ENCODE results near the gene TNFAIP8L3.

Gene TNFAIP8L3

DNA sequence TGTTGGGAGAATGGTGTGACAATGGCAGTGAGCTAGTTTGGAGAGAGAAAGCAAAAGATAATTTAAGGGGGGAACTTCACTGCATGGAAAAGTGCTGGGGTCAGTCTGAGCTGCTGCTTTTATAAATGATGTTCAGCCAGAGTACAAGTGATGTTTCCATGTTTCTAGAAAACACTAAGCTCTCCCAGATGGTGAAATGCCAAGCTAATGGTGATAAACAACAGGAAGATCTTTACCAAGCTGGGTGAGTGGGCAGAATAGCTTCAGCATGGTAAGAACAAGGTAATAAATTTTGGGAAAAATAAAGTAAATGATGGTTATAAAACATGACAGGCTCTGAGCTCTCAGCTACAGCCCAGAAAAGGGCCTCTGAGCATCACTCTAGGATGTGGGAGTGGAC lies 29.4 kb downstream of the TNFAIP8L3 start:
- H3K36me3 ChIP-seq (ENCODE audit: insufficient read depth, low read length): no peaks in the 10 kb centered on the region
- no peaks in the 10 kb centered on the region for H3K27me3 ChIP-seq (ENCODE audit: insufficient read depth, low read length, poor library complexity, severe bottlenecking)
- H3F3A ChIP-seq (ENCODE audit: low read depth): no peaks in the 10 kb centered on the region
- H4K20me1 ChIP-seq (ENCODE audit: insufficient read depth, low read length, poor library complexity, severe bottlenecking): no peaks in the 10 kb centered on the region
- no peaks in the 10 kb centered on the region for H3K4me1 ChIP-seq (ENCODE audit: insufficient read depth, low read length, poor library complexity, severe bottlenecking)
- H3K4me3 ChIP-seq (ENCODE audit: low read length, poor library complexity, severe bottlenecking): no peak overlapping the region
- H3K9me3 ChIP-seq (ENCODE audit: insufficient read depth, low read depth, low read length): no peaks in the 10 kb centered on the region
- H3K9me2 ChIP-seq (replicated peaks; ENCODE audit: low read depth, low read length): no peaks in the 10 kb centered on the region
- no peak overlapping the region for H2AFZ ChIP-seq (ENCODE audit: low read length)
- no peak overlapping the region for H3K9ac ChIP-seq (ENCODE audit: low read depth, low read length, poor library complexity, severe bottlenecking)
- H3K4me2 ChIP-seq (ENCODE audit: low read depth, low read length, poor library complexity, severe bottlenecking): no peak overlapping the region
- no peaks in the 10 kb centered on the region for H3K79me2 ChIP-seq (ENCODE audit: insufficient read depth, low read length)
- TF ChIP-seq, protein P1, sequence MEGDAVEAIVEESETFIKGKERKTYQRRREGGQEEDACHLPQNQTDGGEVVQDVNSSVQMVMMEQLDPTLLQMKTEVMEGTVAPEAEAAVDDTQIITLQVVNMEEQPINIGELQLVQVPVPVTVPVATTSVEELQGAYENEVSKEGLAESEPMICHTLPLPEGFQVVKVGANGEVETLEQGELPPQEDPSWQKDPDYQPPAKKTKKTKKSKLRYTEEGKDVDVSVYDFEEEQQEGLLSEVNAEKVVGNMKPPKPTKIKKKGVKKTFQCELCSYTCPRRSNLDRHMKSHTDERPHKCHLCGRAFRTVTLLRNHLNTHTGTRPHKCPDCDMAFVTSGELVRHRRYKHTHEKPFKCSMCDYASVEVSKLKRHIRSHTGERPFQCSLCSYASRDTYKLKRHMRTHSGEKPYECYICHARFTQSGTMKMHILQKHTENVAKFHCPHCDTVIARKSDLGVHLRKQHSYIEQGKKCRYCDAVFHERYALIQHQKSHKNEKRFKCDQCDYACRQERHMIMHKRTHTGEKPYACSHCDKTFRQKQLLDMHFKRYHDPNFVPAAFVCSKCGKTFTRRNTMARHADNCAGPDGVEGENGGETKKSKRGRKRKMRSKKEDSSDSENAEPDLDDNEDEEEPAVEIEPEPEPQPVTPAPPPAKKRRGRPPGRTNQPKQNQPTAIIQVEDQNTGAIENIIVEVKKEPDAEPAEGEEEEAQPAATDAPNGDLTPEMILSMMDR (conservative IDR thresholded peaks at IDR 0.05; ENCODE audit: low read length): no peak
- no peak for TF ChIP-seq EZH2phosphoT487 (IDR thresholded peaks at IDR 0.05; ENCODE audit: borderline replicate concordance)

DNA sequence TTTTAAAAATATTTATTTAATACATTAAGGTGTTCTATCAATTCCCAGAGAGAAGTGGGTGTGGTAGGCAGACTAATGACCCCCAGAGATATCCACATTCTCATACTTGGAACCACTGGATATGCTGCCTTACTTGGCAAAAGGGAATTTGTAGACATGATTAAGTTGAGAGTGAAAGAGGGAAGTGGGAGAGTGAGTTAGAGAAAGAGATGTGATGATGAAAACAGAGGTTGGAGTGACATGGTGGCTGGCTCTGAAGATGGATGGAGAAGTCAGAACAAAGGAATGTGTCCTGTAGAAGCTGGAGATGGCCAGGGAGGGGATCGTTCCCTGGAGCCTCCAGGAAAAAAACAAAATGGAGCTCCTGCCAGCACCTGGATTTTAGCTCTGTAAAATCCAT lies 32.0 kb downstream of the TNFAIP8L3 start:
- Histone ChIP-seq H4K20me1 (ENCODE audit: insufficient read depth, low read length, poor library complexity, severe bottlenecking) (no peaks in the 10 kb centered on the region), H3F3A (ENCODE audit: low read depth) (no peaks in the 10 kb centered on the region), H3K4me1 (ENCODE audit: insufficient read depth, low read length, poor library complexity, severe bottlenecking) (no peaks in the 10 kb centered on the region), H3K9ac (ENCODE audit: low read depth, low read length, poor library complexity, severe bottlenecking) (no peak overlapping the region), H3K4me2 (ENCODE audit: low read depth, low read length, poor library complexity, severe bottlenecking) (no peak overlapping the region), H3K27me3 (ENCODE audit: insufficient read depth, low read length, poor library complexity, severe bottlenecking) (no peaks in the 10 kb centered on the region), H3K79me2 (ENCODE audit: insufficient read depth, low read length) (no peaks in the 10 kb centered on the region), H2AFZ (ENCODE audit: low read length) (no peak overlapping the region), H3K36me3 (ENCODE audit: insufficient read depth, low read length) (no peaks in the 10 kb centered on the region), H3K9me3 (ENCODE audit: insufficient read depth, low read depth, low read length) (no peaks in the 10 kb centered on the region), H3K4me3 (ENCODE audit: low read length, poor library complexity, severe bottlenecking) (no peak overlapping the region), H3K9me2 (replicated peaks; ENCODE audit: low read depth, low read length) (no peaks in the 10 kb centered on the region)
- TF ChIP-seq, protein P1 (conservative IDR thresholded peaks at IDR 0.05; ENCODE audit: low read length): no peak
- TF ChIP-seq EZH2phosphoT487 (IDR thresholded peaks at IDR 0.05; ENCODE audit: borderline replicate concordance): no peak

DNA sequence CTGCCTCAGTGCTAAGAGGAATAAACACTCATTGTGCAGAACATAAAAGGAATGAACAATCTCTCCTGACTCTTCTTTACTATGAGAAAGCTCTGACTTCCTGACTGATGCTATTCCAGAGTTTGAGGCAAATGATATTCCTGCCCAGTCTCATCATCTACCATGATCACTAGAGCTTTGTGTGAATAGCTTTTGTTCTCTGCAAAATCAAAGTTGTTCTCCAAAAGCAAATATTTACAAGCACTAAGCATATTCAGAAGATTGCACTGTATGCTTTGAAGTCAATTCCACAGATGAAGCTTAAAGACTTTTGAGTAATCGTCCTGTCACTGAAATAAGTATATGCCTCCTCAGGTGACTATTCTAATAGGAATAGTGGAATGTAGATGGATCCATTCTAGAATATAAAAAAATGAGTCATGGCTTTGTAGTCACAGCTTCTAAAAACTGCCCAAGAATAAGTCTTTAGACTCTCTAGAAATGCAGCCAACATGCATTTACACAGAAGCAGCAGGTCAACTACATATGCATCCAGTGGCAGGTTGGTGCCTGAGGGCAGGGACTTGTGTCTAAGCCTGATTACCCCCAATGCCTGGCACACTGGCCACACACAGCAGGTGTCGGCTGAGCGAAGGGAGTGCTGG lies 34.6 kb downstream of the TNFAIP8L3 start:
- no peaks in the 10 kb centered on the region for H3K9me3 ChIP-seq (ENCODE audit: insufficient read depth, low read depth, low read length)
- no peak for TF ChIP-seq EZH2phosphoT487 (IDR thresholded peaks at IDR 0.05; ENCODE audit: borderline replicate concordance)
- TF ChIP-seq, protein P1 (conservative IDR thresholded peaks at IDR 0.05; ENCODE audit: low read length): no peak
- H2AFZ ChIP-seq (ENCODE audit: low read length): no peak overlapping the region
- H3K4me1 ChIP-seq (ENCODE audit: insufficient read depth, low read length, poor library complexity, severe bottlenecking): no peaks in the 10 kb centered on the region
- no peaks in the 10 kb centered on the region for H4K20me1 ChIP-seq (ENCODE audit: insufficient read depth, low read length, poor library complexity, severe bottlenecking)
- H3K4me3 ChIP-seq (ENCODE audit: low read length, poor library complexity, severe bottlenecking): no peak overlapping the region
- no peak overlapping the region for H3K9ac ChIP-seq (ENCODE audit: low read depth, low read length, poor library complexity, severe bottlenecking)
- no peaks in the 10 kb centered on the region for H3K9me2 ChIP-seq (replicated peaks; ENCODE audit: low read depth, low read length)
- no peak overlapping the region for H3K4me2 ChIP-seq (ENCODE audit: low read depth, low read length, poor library complexity, severe bottlenecking)
- no peaks in the 10 kb centered on the region for H3K27me3 ChIP-seq (ENCODE audit: insufficient read depth, low read length, poor library complexity, severe bottlenecking)
- no peaks in the 10 kb centered on the region for H3F3A ChIP-seq (ENCODE audit: low read depth)
- no peaks in the 10 kb centered on the region for H3K36me3 ChIP-seq (ENCODE audit: insufficient read depth, low read length)
- H3K79me2 ChIP-seq (ENCODE audit: insufficient read depth, low read length): no peaks in the 10 kb centered on the region

All from Loucy (cell line).